H1 (cell line): ENCODE measurements around the gene CCDC40. TPM values are rescaled to one million over a fixed set of nuclear protein-coding genes. Genes with fewer than 3 reads are reported as not detected.
"Not testable (repeated sequence)": the region's sequence is repeated elsewhere in the genome, so short reads cannot be mapped to it uniquely, and the experiment has no call there.

Source experiments
- CTCF ChIA-PET: fragments of 300-600 bp; sonication (Branson Sonifier 250); formaldehyde crosslinking; loops from one replicate; lab custom pipeline; 2021; ENCODE audit not compliant: partially characterized antibody; lab: Charles Lee
- POLR2A ChIA-PET: fragments of 300-600 bp; sonication (Branson Sonifier 250); formaldehyde crosslinking; loops from one replicate; lab custom pipeline; 2021; ENCODE audit warnings: inconsistent platforms; ENCODE audit not compliant: partially characterized antibody; lab: Charles Lee
- DNase-seq, 2 experiments: peaks; one replicate each; pipeline versions ENCODE4 v3.0.0 to v3.0.0-alpha.2; 2010 to 2022; ENCODE audit warnings: low spot score in 2 of 2, low read depth in 1 of 2, mixed read lengths in 1 of 2
- FAIRE-seq: peaks from 2 replicates; lab custom pipeline; 2011; peaks lifted over from hg19 to GRCh38; lab: Jason Lieb, UNC
- H2AFZ ChIP-seq: 2 replicates; pipeline ENCODE4 v1.8.1; 2012; ENCODE audit warnings: low read length, inconsistent platforms
- H2AK5ac ChIP-seq: 2 replicates; pipeline ENCODE4 v1.6.1; 2013; ENCODE audit warnings: low read depth, low read length
- H2BK120ac ChIP-seq: replicated peaks from 2 replicates; pipeline ENCODE3; 2013; ENCODE audit warnings: low read depth, low read length, inconsistent platforms
- H2BK12ac ChIP-seq: 2 replicates; pipeline ENCODE4 v1.6.1; 2013; ENCODE audit warnings: low read depth, low read length
- H2BK15ac ChIP-seq: 2 replicates; pipeline ENCODE4 v1.6.1; 2013; ENCODE audit warnings: low read length
- H2BK20ac ChIP-seq: 2 replicates; pipeline ENCODE4 v1.6.1; 2013; ENCODE audit warnings: low read length
- H2BK5ac ChIP-seq: 2 replicates; pipeline ENCODE4 v1.6.1; 2013; ENCODE audit warnings: low read depth, low read length
- H3K14ac ChIP-seq: 2 replicates; pipeline ENCODE4 v1.6.1; 2013; ENCODE audit warnings: inconsistent platforms; ENCODE audit not compliant: insufficient read length
- H3K18ac ChIP-seq: 2 replicates; pipeline ENCODE4 v1.6.1; 2013; ENCODE audit warnings: low read length; ENCODE audit errors: extremely low read depth
- H3K23ac ChIP-seq: 2 replicates; pipeline ENCODE4 v1.6.1; 2013; ENCODE audit warnings: inconsistent platforms; ENCODE audit not compliant: insufficient read length
- H3K23me2 ChIP-seq: 2 replicates; pipeline ENCODE4 v1.6.1; 2013; ENCODE audit warnings: low read depth, low read length
- H3K27ac ChIP-seq: 2 replicates; pipeline ENCODE4 v1.6.1; 2011; ENCODE audit warnings: low read depth, low read length, inconsistent platforms
- H3K27me3 ChIP-seq, 4 experiments: replicated peaks in 1 of 4; 1 replicate in 1 of 4; 2 replicates in 3 of 4; pipeline versions ENCODE4 v1.6.1 to v1.8.1; 2011 to 2013; ENCODE audit warnings: low read length in 3 of 4, mild to moderate bottlenecking in 3 of 4, inconsistent platforms in 2 of 4, mixed read lengths in 2 of 4, moderate library complexity in 1 of 4; ENCODE audit not compliant: control insufficient read depth in 3 of 4, insufficient read depth in 3 of 4; ENCODE audit errors: extremely low read depth in 1 of 4
- H3K36me3 ChIP-seq, 4 experiments: 2 replicates each; pipeline versions ENCODE4 v1.6.1 to v1.8.1; 2011 to 2013; ENCODE audit warnings: mild to moderate bottlenecking in 4 of 4, low read length in 3 of 4, moderate library complexity in 2 of 4, control low read depth in 1 of 4, inconsistent platforms in 1 of 4; ENCODE audit not compliant: insufficient read depth in 4 of 4, control insufficient read depth in 2 of 4
- H3K4ac ChIP-seq: replicated peaks from 2 replicates; pipeline ENCODE3; 2013; ENCODE audit warnings: low read length, low read depth, mixed read lengths, inconsistent platforms; ENCODE audit not compliant: insufficient read length
- H3K4me1 ChIP-seq, 4 experiments: replicated peaks in 1 of 4; 1 replicate in 1 of 4; 2 replicates in 3 of 4; pipeline versions ENCODE4 v1.6.1 to v1.8.1; 2011 to 2013; ENCODE audit warnings: low read length in 3 of 4, inconsistent platforms in 2 of 4, mixed read lengths in 1 of 4; ENCODE audit not compliant: insufficient read depth in 4 of 4, control insufficient read depth in 3 of 4
- H3K4me2 ChIP-seq, 2 experiments: 2 replicates each; pipeline versions ENCODE4 v1.6.1 to v1.8.1; 2011 to 2013; ENCODE audit warnings: low read depth in 2 of 2, low read length in 2 of 2, control low read depth in 1 of 2, inconsistent platforms in 1 of 2, mild to moderate bottlenecking in 1 of 2; ENCODE audit not compliant: insufficient read depth in 1 of 2
- H3K4me3 ChIP-seq, 4 experiments: fragments of 200-600, 300-600 bp in 1 of 4; sonication (generic), shearing (Covaris generic), sonication (Bioruptor Twin) in 1 of 4; 2 replicates each; pipeline versions ENCODE4 v1.5.1 to v1.8.1; 2011 to 2016; ENCODE audit warnings: low read length in 4 of 4, low read depth in 3 of 4, control low read depth in 2 of 4, inconsistent platforms in 2 of 4, mild to moderate bottlenecking in 2 of 4, mixed read lengths in 1 of 4, moderate library complexity in 1 of 4; ENCODE audit not compliant: insufficient read depth in 2 of 4; ENCODE audit errors: extremely low read depth in 1 of 4
- H3K56ac ChIP-seq: replicated peaks from 2 replicates; pipeline ENCODE3; 2013; ENCODE audit warnings: low read depth, mild to moderate bottlenecking, mixed read lengths, low read length, inconsistent platforms; ENCODE audit not compliant: insufficient read length
- H3K79me1 ChIP-seq: 2 replicates; pipeline ENCODE4 v1.6.1; 2013; ENCODE audit warnings: low read depth, low read length, control low read depth
- H3K79me2 ChIP-seq, 2 experiments: 2 replicates each; pipeline versions ENCODE4 v1.6.1 to v1.8.1; 2012 to 2013; ENCODE audit warnings: low read length in 2 of 2, mild to moderate bottlenecking in 2 of 2, inconsistent platforms in 1 of 2; ENCODE audit not compliant: insufficient read depth in 2 of 2, control insufficient read depth in 1 of 2
- H3K9ac ChIP-seq, 4 experiments: replicated peaks in 1 of 4; 1 replicate in 1 of 4; 2 replicates in 3 of 4; pipeline versions ENCODE4 v1.6.1 to v1.8.1; 2011 to 2013; ENCODE audit warnings: low read depth in 3 of 4, low read length in 3 of 4, control low read depth in 2 of 4, mild to moderate bottlenecking in 2 of 4, moderate library complexity in 2 of 4, inconsistent platforms in 1 of 4; ENCODE audit errors: extremely low read depth in 1 of 4
- H3K9me3 ChIP-seq, 2 experiments: 2 replicates each; pipeline versions ENCODE4 v1.6.1 to v1.8.1; 2012 to 2013; ENCODE audit warnings: mild to moderate bottlenecking in 2 of 2, moderate library complexity in 2 of 2, control low read depth in 1 of 2, inconsistent platforms in 1 of 2, low read depth in 1 of 2, low read length in 1 of 2, mixed read lengths in 1 of 2; ENCODE audit not compliant: insufficient read depth in 2 of 2
- H4K20me1 ChIP-seq, 2 experiments: replicated peaks in 1 of 2; 2 replicates each; pipeline versions ENCODE3 to v1.8.1; 2011 to 2013; ENCODE audit warnings: inconsistent platforms in 2 of 2, low read length in 2 of 2, mild to moderate bottlenecking in 1 of 2; ENCODE audit not compliant: insufficient read depth in 2 of 2, control insufficient read depth in 1 of 2
- H4K5ac ChIP-seq: 2 replicates; pipeline ENCODE4 v1.6.1; 2013; ENCODE audit warnings: low read length, low read depth, mixed read lengths, inconsistent platforms; ENCODE audit not compliant: insufficient read length
- H4K8ac ChIP-seq: 2 replicates; pipeline ENCODE4 v1.8.0; 2013; ENCODE audit warnings: mild to moderate bottlenecking, moderate library complexity, low read length, inconsistent platforms; ENCODE audit not compliant: insufficient read depth; ENCODE audit errors: extremely low read depth
- H4K91ac ChIP-seq: replicated peaks from 2 replicates; pipeline ENCODE3; 2013; ENCODE audit warnings: low read length, mixed read lengths, inconsistent platforms; ENCODE audit not compliant: insufficient read length
- WGBS, 2 experiments: shearing (Covaris generic) in 1 of 2; methylation state at CpG; one replicate each; pipeline versions ENCODE4 v1.1.6 to v1.1.7; 2013 to 2015; ENCODE audit warnings: low lambda C conversion rate in 2 of 2, mixed read lengths in 2 of 2, inconsistent platforms in 1 of 2, low coverage in 1 of 2, missing lambda C conversion rate in 1 of 2; ENCODE audit not compliant: insufficient replicate concordance in 2 of 2, insufficient coverage in 1 of 2, insufficient read length in 1 of 2; ENCODE audit errors: extremely low coverage in 1 of 2, missing lambda C conversion rate in 1 of 2; 5-methylcytosine and 5-hydroxymethylcytosine counted together
- polyA plus RNA-seq, 7 experiments: library from polyadenylated mRNA; depleted of rRNA in 3 of 7; stranded (reverse) in 5 of 7; unstranded in 2 of 7; fragments of >200 nt in 5 of 7; fragments of 200-250 nt in 2 of 7; gene quantifications; 1 replicate in 5 of 7; 2 replicates in 1 of 7; 4 replicates in 1 of 7; pipeline versions ENCODE4 v1.2.1 to v1.2.3, GENCODE V29; 2011 to 2013; ENCODE audit warnings: missing spikeins in 2 of 7, mixed read lengths in 2 of 7
- total RNA-seq: library from RNA; stranded (reverse); fragmentation: NEBNext Ultra II Directional; extraction: Animal tissue kit (Norgen Biotek cat#: 25700); gene quantifications from 2 replicates; pipeline ENCODE4 v1.2.1, GENCODE V29; 2021

CCDC40 gene
- total and polyA plus RNA-seq, 2 of the 8 experiments (the other 6 are each of a cell fraction or from before 2014, with no cell fraction given): 4.1 to 11.5 TPM

GRCh38 chr17:80046709-80047108 lies 10.3 kb downstream of the CCDC40 start:
- H4K5ac ChIP-seq, H3K14ac ChIP-seq, H3K4me1 ChIP-seq, H4K91ac ChIP-seq, H4K8ac ChIP-seq, H3K4me3 ChIP-seq, H2BK120ac ChIP-seq, H3K79me1 ChIP-seq, H2AK5ac ChIP-seq, DNase-seq, H2AFZ ChIP-seq, H2BK12ac ChIP-seq, H3K4ac ChIP-seq, H2BK20ac ChIP-seq, H3K23ac ChIP-seq, H3K27ac ChIP-seq, H2BK15ac ChIP-seq, H3K27me3 ChIP-seq, H3K4me2 ChIP-seq, H3K36me3 ChIP-seq, H3K18ac ChIP-seq, H3K23me2 ChIP-seq, H3K9me3 ChIP-seq, H3K9ac ChIP-seq, FAIRE-seq, H3K79me2 ChIP-seq, H4K20me1 ChIP-seq, H3K56ac ChIP-seq, H2BK5ac ChIP-seq: not testable (repeated sequence)
- WGBS, 2 experiments: 95% methylated on average over 10 of the region's 10 CpGs; no CpG with 5 or more reads in 1 of the 2 experiments
- POLR2A ChIA-PET: interaction anchor here (0.6 kb wide), 2 partner anchors 42 to 98 kb away, joined by 3 to 4 read pairs; no protein-coding TSS in a partner anchor
- CTCF ChIA-PET: interaction anchor here (0.6 to 1.5 kb wide), 3 partner anchors 38 to 542 kb away, joined by 3 to 4 read pairs (median 3); no protein-coding TSS in a partner anchor
